Ecto neural progenitor cell (in vitro differentiated cells): Measurements from ENCODE around the gene POT1.
"Not testable (repeated sequence)": the region's sequence is repeated elsewhere in the genome, so short reads cannot be mapped to it uniquely, and the experiment has no call there.

Experiments
- DNase-seq: peaks from one replicate; pipeline ENCODE4 v3.0.0-alpha.2; 2018; ENCODE audit warnings: low spot score

The POT1 gene

GRCh38 chr7:124929467-124930172 is at the start of gene POT1:
Gene POT1, minus strand, starts transcription at chr7:124929825. Its CDS starts 32,652 bp downstream, at chr7:124897173.
- DNase-seq, result peak; percentile 97

GRCh38 chr7:124975131-124975530 is 45.5 kb upstream of the POT1 start:
- not testable (repeated sequence) for DNase-seq

- no peak for DNase-seq
Measured at GRCh38 chr7:124965553-124965952, 35.9 kb upstream of the POT1 start.

GRCh38 chr7:124959676-124960075 is 30.1 kb upstream of the POT1 start:
- no peak for DNase-seq

GRCh38 chr7:124957952-124958351 is 28.3 kb upstream of the POT1 start:
- not testable (repeated sequence) for DNase-seq

- DNase-seq, result no peak
Measured at GRCh38 chr7:124956160-124956559, 26.5 kb upstream of the POT1 start.

- no peak for DNase-seq
Measured at GRCh38 chr7:124954790-124955189, 25.2 kb upstream of the POT1 start.

GRCh38 chr7:124945680-124946079 is 16.1 kb upstream of the POT1 start:
- DNase-seq, result no peak

- DNase-seq, result no peak
Measured at GRCh38 chr7:124943472-124943871, 13.8 kb upstream of the POT1 start.

- DNase-seq, result no peak
Measured at GRCh38 chr7:124942399-124942798, 12.8 kb upstream of the POT1 start.

GRCh38 chr7:124940306-124940705 is 10.7 kb upstream of the POT1 start:
- no peak for DNase-seq

GRCh38 chr7:124938128-124938527 is 8.5 kb upstream of the POT1 start:
- no peak for DNase-seq

- no peak for DNase-seq
Measured at GRCh38 chr7:124937076-124937475, 7.5 kb upstream of the POT1 start.

GRCh38 chr7:124934841-124935240 is 5.2 kb upstream of the POT1 start:
- no peak for DNase-seq

- DNase-seq, result no peak
Measured at GRCh38 chr7:124930655-124931597, 1.3 kb upstream of the POT1 start.

GRCh38 chr7:124930173-124930623 is 573 bp upstream of the POT1 start:
- no peak for DNase-seq

GRCh38 chr7:124924906-124925305 is 4.7 kb downstream of the POT1 start:
- no peak for DNase-seq

- no peak for DNase-seq
Measured at GRCh38 chr7:124922200-124922599, 7.4 kb downstream of the POT1 start.

GRCh38 chr7:124919841-124920240 is 9.8 kb downstream of the POT1 start:
- no peak for DNase-seq

- no peak for DNase-seq
Measured at GRCh38 chr7:124918662-124919061, 11.0 kb downstream of the POT1 start.

- no peak for DNase-seq
Measured at GRCh38 chr7:124915242-124915641, 14.4 kb downstream of the POT1 start.

GRCh38 chr7:124914298-124914697 is 15.3 kb downstream of the POT1 start:
- DNase-seq, result no peak

- no peak for DNase-seq
Measured at GRCh38 chr7:124912972-124913371, 16.7 kb downstream of the POT1 start.
